GM12878 (cell line): Measurements from ENCODE around the gene RBM6.

Experiments used
- ASH2L ChIP-seq: fragments of 300-600, 200-600 bp; sonication (generic); IDR thresholded peaks from 2 replicates; pipeline ENCODE4 v1.6.1; 2017; ENCODE audit warnings: low read depth, mild to moderate bottlenecking, borderline replicate concordance
- ATF2 ChIP-seq: IDR thresholded peaks from 2 replicates; pipeline ENCODE4 v1.6.1; 2012; ENCODE audit warnings: low read length, inconsistent platforms
- CBX3 ChIP-seq: fragments of 200-600 bp; sonication (generic); IDR thresholded peaks from 2 replicates; pipeline ENCODE4 v1.6.1; 2016; ENCODE audit warnings: low read depth, borderline replicate concordance
- CTCF ChIP-seq, 3 experiments: IDR thresholded peaks in 2 of 3; conservative IDR thresholded peaks in 1 of 3; 2 replicates each; pipeline ENCODE4 v1.5.1; 2011; ENCODE audit warnings: low read depth in 3 of 3, low read length in 3 of 3, mild to moderate bottlenecking in 3 of 3, control low read depth in 2 of 3, moderate library complexity in 2 of 3, inconsistent platforms in 1 of 3, mixed read lengths in 1 of 3; ENCODE audit not compliant: control insufficient read depth in 2 of 3, insufficient read depth in 1 of 3; ENCODE audit errors: extremely low read depth in 1 of 3
- EP300 ChIP-seq, 2 experiments: fragments of 150-350 bp in 1 of 2; IDR thresholded peaks; 2 replicates each; pipeline ENCODE4 v1.6.1; 2011 to 2012; ENCODE audit warnings: low read depth in 2 of 2, low read length in 2 of 2, borderline replicate concordance in 1 of 2, improper control_type of control experiment in 1 of 2, inconsistent platforms in 1 of 2; ENCODE audit not compliant: control insufficient read depth in 1 of 2
- HCFC1 ChIP-seq: fragments of 150-350 bp; IDR thresholded peaks from 2 replicates; pipeline ENCODE4 v1.6.1; 2014; ENCODE audit warnings: low read length
- IRF4 ChIP-seq: IDR thresholded peaks from 2 replicates; pipeline ENCODE4 v1.6.1; 2011; ENCODE audit warnings: low read depth, low read length
- MAX ChIP-seq: IDR thresholded peaks from 2 replicates; pipeline ENCODE4 v1.6.1; 2012; ENCODE audit warnings: low read depth, low read length, improper control_type of control experiment
- MXI1 ChIP-seq: fragments of 150-350 bp; IDR thresholded peaks from 2 replicates; pipeline ENCODE4 v1.6.1; 2011; ENCODE audit warnings: low read depth, mild to moderate bottlenecking, inconsistent platforms, low read length, improper control_type of control experiment
- MYC ChIP-seq: IDR thresholded peaks from 2 replicates; pipeline ENCODE4 v1.6.1; 2011; ENCODE audit warnings: mild to moderate bottlenecking, low read length, moderate library complexity, inconsistent platforms; ENCODE audit not compliant: insufficient read depth, insufficient replicate concordance, insufficient read length, severe bottlenecking
- REST ChIP-seq: IDR thresholded peaks from 2 replicates; pipeline ENCODE4 v1.6.1; 2012; ENCODE audit warnings: mild to moderate bottlenecking, low read depth, low read length

- TF ChIP-seq CTCF (IDR thresholded peaks at IDR 0.05 in 2 of 3, conservative IDR thresholded peaks at IDR 0.05 in 1 of 3; ENCODE audit: control insufficient read depth in 2 of 3, extremely low read depth in 1 of 3, insufficient read depth in 1 of 3, low read depth in 3 of 3, low read length in 3 of 3) (peak; percentile 8 to 24 (median 16); a peak in 2 of 6 replicates), MAX (peak; percentile 77), ATF2 (no peak), HCFC1 (peak; percentile 87), REST (no peak), CBX3 (no peak), MXI1 (peak; percentile 86), IRF4 (no peak), EP300 (IDR thresholded peaks at IDR 0.05; ENCODE audit: borderline replicate concordance in 1 of 2, control insufficient read depth in 1 of 2, low read depth in 2 of 2, low read length in 2 of 2) (no peak), MYC (no peak), ASH2L (no peak)
Observed at GRCh38 chr3:49929291-49930167, 10.4 kb upstream of the RBM6 start, which contains the start of gene MON1A.
